ENCODE measurements around the gene VPS26B. TPM values are rescaled to one million over a fixed set of nuclear protein-coding genes. Genes with fewer than 3 reads are reported as not detected.

Gene VPS26B
- total RNA-seq, 1 experiment from 2014 or later, result 33.1 TPM

GRCh38 chr11:134267966-134268365 is 43.5 kb downstream of the VPS26B start:
- H3K4me3 Mint-ChIP-seq (ENCODE audit: low read depth, unreplicated experiment), result no peak overlapping the region

DNA sequence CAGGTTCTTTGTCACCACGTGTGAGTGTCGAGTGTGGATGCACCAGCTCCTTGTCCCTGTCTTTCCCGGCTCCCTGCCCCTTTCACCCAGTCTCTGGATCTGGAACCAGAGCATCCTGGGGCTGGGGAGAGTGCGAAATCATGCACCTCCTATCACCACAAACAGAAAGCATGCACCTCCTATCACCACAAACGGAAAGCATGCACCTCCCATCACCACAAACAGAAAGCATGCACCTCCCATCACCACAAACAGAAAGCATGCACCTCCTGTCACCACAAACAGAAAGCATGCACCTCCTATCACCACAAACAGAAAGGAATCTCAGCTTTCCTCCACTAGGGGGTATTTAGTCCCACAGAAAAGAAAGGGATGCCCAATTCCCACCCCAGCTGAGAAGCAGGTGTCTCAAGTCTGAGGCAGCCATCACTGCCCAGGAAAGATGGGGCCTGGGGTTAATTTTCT is 45.8 kb downstream of the VPS26B start:
- no peaks in the 10 kb centered on the region for H3K36me3 Mint-ChIP-seq (ENCODE audit: insufficient read depth, unreplicated experiment)
- CTCF ChIA-PET, result no interaction called here
- no peak overlapping the region for H3K4me3 Mint-ChIP-seq (ENCODE audit: low read depth, unreplicated experiment)
- H3K27me3 Mint-ChIP-seq (ENCODE audit: unreplicated experiment), result peaks cover 57% of the 10 kb centered on the region
- BruUV-seq (replicated peaks), result no TSS peak
- H3K4me1 Mint-ChIP-seq (ENCODE audit: low read depth, unreplicated experiment), result peaks cover 35% of the 10 kb centered on the region
- TF ChIP-seq CTCF (IDR thresholded peaks at IDR 0.05; ENCODE audit: unreplicated experiment), result no peak
- H3K27ac Mint-ChIP-seq (ENCODE audit: unreplicated experiment), result no peak overlapping the region
- intact Hi-C loops (cut with micrococcal nuclease; ENCODE audit: unreplicated experiment), result no loop called here
- DNase-seq, result no peak
- no peaks in the 10 kb centered on the region for H3K9me3 Mint-ChIP-seq (ENCODE audit: low read depth, unreplicated experiment)

More at GRCh38 chr11:134267966-134268365, 43.5 kb downstream of the VPS26B start:
- TF ChIP-seq CTCF (IDR thresholded peaks at IDR 0.05; ENCODE audit: unreplicated experiment), result no peak
- DNase-seq, result no peak
- CTCF ChIA-PET, result no interaction called here
- intact Hi-C loops (cut with micrococcal nuclease; ENCODE audit: unreplicated experiment), result loop anchor here (10.0 kb wide), 1 partner anchor 307 kb away; no protein-coding TSS in a partner anchor
- Mint-ChIP-seq H3K36me3 (ENCODE audit: insufficient read depth, unreplicated experiment) (no peaks in the 10 kb centered on the region), H3K27ac (ENCODE audit: unreplicated experiment) (no peak overlapping the region), H3K27me3 (ENCODE audit: unreplicated experiment) (peaks cover 33% of the 10 kb centered on the region), H3K4me1 (ENCODE audit: low read depth, unreplicated experiment) (peaks cover 35% of the 10 kb centered on the region), H3K9me3 (ENCODE audit: low read depth, unreplicated experiment) (no peaks in the 10 kb centered on the region)
- BruUV-seq (replicated peaks), result no TSS peak

DNA sequence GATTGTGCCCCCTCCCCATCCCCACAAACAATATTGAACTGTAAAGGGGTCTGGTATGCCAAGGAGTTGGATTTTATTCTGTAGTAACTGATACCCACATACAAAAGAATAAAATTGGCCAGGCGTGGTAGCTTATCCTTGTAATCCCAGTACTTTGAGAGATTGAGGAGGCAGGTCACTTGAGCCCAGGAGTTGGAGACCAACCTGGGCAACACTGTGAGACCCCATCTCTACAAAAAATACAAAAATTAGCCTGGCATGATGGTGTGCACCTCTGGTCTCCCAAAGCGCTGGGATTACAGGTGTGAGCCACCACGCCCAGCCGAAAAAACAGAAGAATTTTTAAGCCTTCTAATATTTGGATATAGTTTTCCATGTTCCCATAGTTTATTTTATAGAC is 47.5 kb downstream of the VPS26B start:
- intact Hi-C loops (cut with micrococcal nuclease; ENCODE audit: unreplicated experiment), result no loop called here
- DNase-seq, result no peak
- Mint-ChIP-seq H3K4me1 (ENCODE audit: low read depth, unreplicated experiment) (peaks cover 24% of the 10 kb centered on the region), H3K27me3 (ENCODE audit: unreplicated experiment) (peaks cover 71% of the 10 kb centered on the region), H3K9me3 (ENCODE audit: low read depth, unreplicated experiment) (no peaks in the 10 kb centered on the region), H3K36me3 (ENCODE audit: insufficient read depth, unreplicated experiment) (no peaks in the 10 kb centered on the region), H3K27ac (ENCODE audit: unreplicated experiment) (no peak overlapping the region), H3K4me3 (ENCODE audit: low read depth, unreplicated experiment) (no peak overlapping the region)
- no TSS peak for BruUV-seq (replicated peaks)
- CTCF ChIA-PET, result no interaction called here
- no peak for TF ChIP-seq CTCF (IDR thresholded peaks at IDR 0.05; ENCODE audit: unreplicated experiment)

DNA sequence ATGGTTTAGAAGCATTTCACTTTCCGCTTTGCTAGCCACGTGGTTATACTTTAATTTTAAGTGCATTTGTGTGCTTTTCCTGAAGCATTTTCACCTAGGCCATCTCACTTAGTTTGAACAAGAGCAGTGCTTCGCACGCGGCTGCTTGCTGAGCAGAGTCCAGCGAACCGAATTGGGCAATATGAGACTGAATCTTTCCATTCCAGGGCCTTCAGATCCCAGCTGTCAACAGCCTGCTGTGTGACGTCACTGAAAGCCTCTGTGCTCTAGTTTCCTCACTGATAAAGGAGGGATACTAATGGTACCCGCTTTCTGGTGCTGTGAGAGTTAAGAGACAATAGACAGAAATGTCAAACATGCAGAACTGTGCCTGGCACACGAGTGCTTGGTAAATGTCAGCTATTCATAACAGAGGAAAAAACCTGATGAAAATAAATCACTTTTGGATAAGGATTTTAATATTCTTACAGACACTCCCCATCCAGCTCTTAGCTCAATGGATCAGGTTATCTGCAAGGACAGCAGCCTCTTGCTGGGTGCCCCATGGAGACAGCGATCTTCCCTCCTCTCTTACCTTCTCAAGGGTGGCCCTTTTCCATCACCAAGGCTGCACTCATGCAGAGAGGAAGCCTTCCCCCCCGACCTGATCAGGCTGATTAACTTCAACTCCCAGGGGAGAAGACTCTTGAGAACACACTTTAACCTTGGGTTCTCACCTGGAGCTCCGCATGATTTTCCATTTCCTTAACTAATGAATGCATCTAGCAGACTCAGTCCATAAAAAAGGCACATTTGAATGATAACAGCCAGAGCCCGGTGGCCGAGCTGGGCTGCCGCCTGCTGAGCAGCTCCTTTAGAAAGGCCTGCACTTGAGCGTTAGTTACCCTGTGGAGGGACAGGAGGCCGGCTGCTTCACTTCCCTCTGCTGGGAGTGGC is 48.2 kb downstream of the VPS26B start:
- H3K27ac Mint-ChIP-seq (ENCODE audit: unreplicated experiment), result no peak overlapping the region
- peaks cover 17% of the 10 kb centered on the region for H3K4me1 Mint-ChIP-seq (ENCODE audit: low read depth, unreplicated experiment)
- intact Hi-C loops (cut with micrococcal nuclease; ENCODE audit: unreplicated experiment), result no loop called here
- no TSS peak for BruUV-seq (replicated peaks)
- CTCF ChIA-PET, result no interaction called here
- H3K4me3 Mint-ChIP-seq (ENCODE audit: low read depth, unreplicated experiment), result no peak overlapping the region
- peaks cover 78% of the 10 kb centered on the region for H3K27me3 Mint-ChIP-seq (ENCODE audit: unreplicated experiment)
- DNase-seq, result no peak
- no peaks in the 10 kb centered on the region for H3K9me3 Mint-ChIP-seq (ENCODE audit: low read depth, unreplicated experiment)
- TF ChIP-seq CTCF (IDR thresholded peaks at IDR 0.05; ENCODE audit: unreplicated experiment), result no peak
- H3K36me3 Mint-ChIP-seq (ENCODE audit: insufficient read depth, unreplicated experiment), result no peaks in the 10 kb centered on the region

All from Calu3 (cell line).